Transverse colon (tissue), 4 donors: Measurements from ENCODE around the gene TMEM74B. TPM values are rescaled to one million over a fixed set of nuclear protein-coding genes. Genes with fewer than 3 reads are reported as not detected.

ENCODE experiments used
- DNase-seq: peaks from one replicate; pipeline ENCODE4 v3.0.0-alpha.2; 2019
- H3K27ac ChIP-seq, 4 donors: fragments of 200-600 bp; sonication (generic); 2 replicates each; pipeline ENCODE4 v1.5.1; 2016 to 2018; ENCODE audit warnings: inconsistent platforms in 4 of 4
- H3K27me3 ChIP-seq: fragments of 200-600 bp; sonication (generic); 2 replicates; pipeline ENCODE4 v1.5.1; 2017; ENCODE audit warnings: inconsistent platforms
- H3K36me3 ChIP-seq, 4 donors: fragments of 200-600 bp; sonication (generic); 2 replicates each; pipeline ENCODE4 v1.5.1; 2017 to 2019; ENCODE audit warnings: inconsistent platforms in 4 of 4
- H3K4me1 ChIP-seq, 4 donors: fragments of 200-600 bp; sonication (generic); 2 replicates each; pipeline ENCODE4 v1.5.1; 2017 to 2020; ENCODE audit warnings: inconsistent platforms in 4 of 4
- H3K4me3 ChIP-seq, 4 donors: fragments of 200-600 bp; sonication (generic); 1 replicate in 1 of 4; 2 replicates in 3 of 4; pipeline versions ENCODE4 v1.5.1 to v1.6.1; 2017 to 2019; ENCODE audit warnings: inconsistent platforms in 4 of 4
- H3K9me3 ChIP-seq, 2 donors: fragments of 200-600 bp; sonication (generic); 2 replicates each; pipeline ENCODE4 v1.5.1; 2017 to 2019; ENCODE audit warnings: inconsistent platforms in 2 of 2
- CTCF ChIP-seq, 5 experiments: fragments of 200-600 bp in 3 of 5; fragments of 450-650 bp in 2 of 5; sonication (generic) in 3 of 5; IDR thresholded peaks; 1 replicate in 2 of 5; 2 replicates in 3 of 5; pipeline ENCODE4 v1.5.1; 2016 to 2017; ENCODE audit warnings: antibody characterized with exemption in 5 of 5, inconsistent platforms in 3 of 5, mild to moderate bottlenecking in 2 of 5, moderate library complexity in 1 of 5
- EP300 ChIP-seq: sonication (generic); formaldehyde crosslinking; IDR thresholded peaks from one replicate; pipeline ENCODE4 v1.6.1; 2017; ENCODE audit warnings: antibody characterized with exemption, low read depth
- POLR2A ChIP-seq: fragments of 450-650 bp; IDR thresholded peaks from one replicate; pipeline ENCODE4 v1.6.1; 2016; ENCODE audit warnings: antibody characterized with exemption, mild to moderate bottlenecking, moderate library complexity
- POLR2AphosphoS5 ChIP-seq, 3 donors: sonication (generic); formaldehyde crosslinking; IDR thresholded peaks; one replicate each; pipeline ENCODE4 v1.6.1; 2016; ENCODE audit warnings: antibody characterized with exemption in 3 of 3
- WGBS, 2 donors: methylation state at CpG; one replicate each; pipeline ENCODE4 v1.1.5; 2018; ENCODE audit warnings: low coverage in 1 of 2; 5-methylcytosine and 5-hydroxymethylcytosine counted together
- in situ Hi-C, 4 donors: fragments of 200-750 bp; cut with MboI; loops; one replicate each; pipeline versions ENCODE4 v1.15.0 to v1.15.1; 2017; ENCODE audit warnings: low sequenced_read_pairs in 3 of 4, low pct_ligation_motif_present in 1 of 4, low pct_unique_long_range_greater_than_20kb in 1 of 4
- intact Hi-C: fragments of 100-400 bp; cut with DNase I; formaldehyde crosslinking; loops from one replicate; pipeline ENCODE4 v1.15.1; 2023; ENCODE audit warnings: low total_unique reads
- total RNA-seq, 4 donors: library from RNA; depleted of rRNA; stranded (reverse); fragments of >200 nt; gene quantifications; one replicate each; pipeline ENCODE4 v1.1.0, GENCODE V29; 2016

The TMEM74B gene
- total RNA-seq, 4 donors from 2014 or later, result 0.96 to 10.5 (median 4.0) TPM; not detected in 1

GRCh38 chr20:1203630-1204029, 18.8 kb upstream of the TMEM74B start:
- in situ Hi-C loops (loop anchor here in 2 of 4 donors (25.0 kb wide), 1 partner anchor 391 kb away; no protein-coding TSS in a partner anchor), intact Hi-C loops (no loop called here)
- H3K9me3 ChIP-seq, result no peaks in the 10 kb centered on the region

GRCh38 chr20:1202762-1203504, 18.2 kb upstream of the TMEM74B start, which contains the start of gene C20orf202:
C20orf202 (plus strand) TSS chr20:1203454; CDS start chr20:1203586, 132 bp downstream.
- 57 to 64% methylated on average over 3 to 5 of the region's 5 CpGs for WGBS, 2 donors
- H3K4me1 ChIP-seq, result peaks cover 0 to 11% (median 2%) of the 10 kb centered on the region in 4 donors
- H3K27ac ChIP-seq, result peak within 1 kb of the TSS in 2 of 4 donors; percentile 8 to 24
- H3K4me3 ChIP-seq, result no peak within 1 kb of the TSS
- TF ChIP-seq CTCF (IDR thresholded peaks at IDR 0.05) (no peak), EP300 (no peak), POLR2A (no peak), POLR2AphosphoS5 (IDR thresholded peaks at IDR 0.05) (no peak)
- H3K36me3 ChIP-seq, result no peaks in the 10 kb centered on the region
- intact Hi-C loops, result no loop called here
- in situ Hi-C loops, result loop anchor here in 2 of 4 donors (25.0 kb wide), 1 partner anchor 391 kb away; no protein-coding TSS in a partner anchor
- DNase-seq, result no peak
- no peaks in the 10 kb centered on the region for H3K27me3 ChIP-seq
- H3K9me3 ChIP-seq, result no peaks in the 10 kb centered on the region

More at GRCh38 chr20:1203630-1204029, 18.8 kb upstream of the TMEM74B start:
- TF ChIP-seq EP300 (no peak), POLR2A (no peak), POLR2AphosphoS5 (IDR thresholded peaks at IDR 0.05) (no peak), CTCF (IDR thresholded peaks at IDR 0.05) (no peak)
- no peak overlapping the region for H3K4me3 ChIP-seq
- peak; percentile 34 for DNase-seq
- H3K27ac ChIP-seq, result peak overlapping the region in 2 of 4 donors; percentile 8 to 24
- 41% methylated on average over 5 of the region's 5 CpGs; no CpG with 5 or more reads in 1 of the 2 donors for WGBS, 2 donors
- no peaks in the 10 kb centered on the region for H3K27me3 ChIP-seq
- peaks cover 0 to 11% (median 2%) of the 10 kb centered on the region in 4 donors for H3K4me1 ChIP-seq
- H3K36me3 ChIP-seq, result no peaks in the 10 kb centered on the region

GRCh38 chr20:1199964-1200363, 15.2 kb upstream of the TMEM74B start:
- Histone ChIP-seq H3K9me3 (no peaks in the 10 kb centered on the region), H3K4me3 (no peak overlapping the region), H3K4me1 (peaks cover 0 to 11% (median 2%) of the 10 kb centered on the region in 4 donors), H3K27me3 (no peaks in the 10 kb centered on the region), H3K36me3 (no peaks in the 10 kb centered on the region), H3K27ac (no peak overlapping the region)
- in situ Hi-C loops (loop anchor here in 2 of 4 donors (25.0 kb wide), 1 partner anchor 388 kb away; no protein-coding TSS in a partner anchor), intact Hi-C loops (no loop called here)
- no peak for TF ChIP-seq CTCF (IDR thresholded peaks at IDR 0.05)
- no peak for TF ChIP-seq EP300
- no peak for TF ChIP-seq POLR2A
- TF ChIP-seq POLR2AphosphoS5 (IDR thresholded peaks at IDR 0.05), result no peak
- WGBS, 2 donors, result 40 to 89% methylated on average over 1 of the region's 1 CpG
- no peak for DNase-seq

- H3K36me3 ChIP-seq, result no peaks in the 10 kb centered on the region
- intact Hi-C loops (no loop called here), in situ Hi-C loops (no loop called here)
- H3K4me3 ChIP-seq, result no peak overlapping the region
- peaks cover 0 to 9% (median 2%) of the 10 kb centered on the region in 4 donors for H3K4me1 ChIP-seq
- no peak overlapping the region for H3K27ac ChIP-seq
- DNase-seq, result no peak
- TF ChIP-seq POLR2AphosphoS5 (IDR thresholded peaks at IDR 0.05) (no peak), POLR2A (no peak), CTCF (IDR thresholded peaks at IDR 0.05) (no peak), EP300 (no peak)
- 74% methylated on average over 5 to 7 of the region's 7 CpGs for WGBS, 2 donors
- H3K9me3 ChIP-seq, result no peaks in the 10 kb centered on the region
- H3K27me3 ChIP-seq, result no peaks in the 10 kb centered on the region
Measured at GRCh38 chr20:1199212-1199873, 14.6 kb upstream of the TMEM74B start.
